ENCODE results near the gene KAT6B.

Gene KAT6B

GRCh38 chr10:74957285-74957961, 131.0 kb downstream of the KAT6B start:
- no peak for DNase-seq

- DNase-seq = no peak
Measured at GRCh38 chr10:74958316-74958715, 131.9 kb downstream of the KAT6B start.

DNA sequence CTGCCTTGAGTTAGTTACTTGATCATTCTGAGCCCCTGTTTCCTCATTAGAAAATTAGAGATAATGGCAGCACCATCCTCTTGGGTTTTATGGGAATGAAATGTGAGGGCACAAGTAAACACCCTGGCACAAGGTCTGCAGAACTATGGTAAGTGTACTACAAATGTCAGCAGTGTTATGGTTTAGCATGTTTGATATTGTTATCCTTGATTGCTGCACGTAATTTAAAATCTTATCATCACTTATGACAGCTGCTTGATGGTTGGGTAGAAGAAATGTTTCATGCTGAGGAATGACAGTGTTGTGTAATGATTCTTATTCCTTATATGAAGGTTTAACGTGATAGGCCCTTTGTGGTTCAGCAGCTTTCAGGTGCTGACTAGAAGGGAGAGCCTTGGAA, 134.3 kb downstream of the KAT6B start:
- no peak for DNase-seq

DNA sequence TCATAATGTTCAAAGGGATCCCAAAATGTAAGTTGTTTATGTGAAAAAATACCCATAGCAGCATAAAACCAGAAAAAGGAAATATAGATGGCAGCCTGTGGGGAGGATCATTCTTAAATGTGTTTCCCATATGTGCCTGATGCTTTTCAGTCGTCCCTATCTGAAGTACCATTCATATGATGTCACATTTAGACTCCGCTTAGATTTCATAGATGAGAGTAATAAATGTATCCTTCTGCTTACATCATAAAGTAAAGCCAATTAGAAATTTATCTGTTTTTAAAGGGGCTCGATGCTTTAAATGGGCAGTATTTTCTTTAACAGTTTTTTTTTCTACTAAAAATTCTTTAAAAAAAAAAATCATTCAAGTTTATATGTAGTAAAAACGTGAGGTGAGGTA, 136.1 kb downstream of the KAT6B start:
- no peak for DNase-seq

GRCh38 chr10:74963549-74963948, 137.1 kb downstream of the KAT6B start:
- no peak for DNase-seq

DNA sequence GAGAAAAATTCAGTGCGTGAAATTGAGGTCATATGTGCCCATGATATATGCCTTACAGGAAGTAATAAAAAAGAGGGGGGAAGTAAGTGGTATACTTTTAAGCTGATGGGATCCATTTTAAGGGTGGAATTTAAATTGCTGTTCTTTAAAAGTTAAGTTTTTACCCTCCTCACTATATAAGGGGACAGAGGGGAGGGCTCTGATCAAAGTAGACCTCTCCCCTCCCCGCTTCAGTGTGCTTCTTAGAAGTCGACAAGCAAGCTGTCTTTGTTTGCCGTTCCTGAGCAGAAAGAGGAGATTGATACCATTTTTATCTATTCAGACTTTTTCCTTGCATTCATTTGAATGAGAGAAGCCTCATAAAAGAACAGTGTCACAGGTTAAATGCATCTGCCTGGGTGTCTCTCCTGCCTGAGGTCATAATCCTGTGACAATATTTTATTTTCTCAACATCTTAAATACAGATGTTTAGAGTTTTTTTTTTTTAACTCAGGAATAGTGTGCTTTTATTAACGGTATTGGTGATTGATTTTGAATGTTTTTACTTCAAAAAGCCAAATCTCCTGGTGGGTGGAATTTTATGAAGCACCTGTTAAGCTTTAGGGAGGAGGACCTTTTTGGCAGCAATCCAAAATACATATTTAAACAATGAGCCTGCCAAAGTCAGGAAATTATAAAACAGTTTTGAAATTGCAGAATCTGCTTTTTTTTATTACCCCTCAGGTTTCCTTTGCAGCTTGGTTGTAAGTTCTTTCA, 141.7 kb downstream of the KAT6B start:
- DNase-seq = peak; percentile 56

DNA sequence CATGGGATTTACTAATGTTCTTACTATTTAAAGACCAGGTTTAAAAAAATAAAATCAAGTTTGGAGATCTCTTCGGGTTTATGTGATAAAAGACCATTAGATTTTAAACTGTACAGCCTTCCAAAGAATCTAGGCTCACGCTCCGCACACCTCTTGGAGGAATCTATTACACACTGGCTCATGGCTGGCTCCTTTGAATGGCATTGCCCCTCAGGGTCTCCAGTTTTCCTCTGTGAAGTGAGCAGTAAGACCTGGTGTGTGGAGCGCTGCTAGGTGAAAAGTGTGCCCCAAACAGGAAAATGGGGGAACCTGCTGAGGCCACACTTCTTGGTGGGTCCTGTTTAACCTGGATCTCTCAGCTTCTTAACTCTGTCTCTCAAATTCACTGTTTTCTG, 142.3 kb downstream of the KAT6B start:
- no peak for DNase-seq

DNA sequence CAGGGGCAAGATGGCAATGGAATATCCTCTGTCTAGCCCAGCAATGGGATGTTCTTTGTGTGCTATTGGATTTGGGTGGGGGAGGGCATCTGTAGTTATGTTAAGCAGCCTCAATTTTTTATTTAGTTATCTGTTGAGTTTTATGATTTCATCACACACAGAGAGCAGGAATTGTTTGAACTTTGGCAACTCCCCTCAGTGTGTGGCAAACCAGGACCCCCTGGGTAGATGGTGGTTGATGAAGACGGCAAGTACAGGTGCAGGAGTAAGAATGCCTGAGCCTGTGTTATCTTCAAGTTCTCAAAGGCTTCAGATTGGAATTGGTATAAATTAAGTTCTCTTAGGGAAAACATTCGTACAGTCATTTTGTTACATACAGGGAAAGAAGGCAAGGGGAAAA, 142.7 kb downstream of the KAT6B start:
- DNase-seq = no peak

DNA sequence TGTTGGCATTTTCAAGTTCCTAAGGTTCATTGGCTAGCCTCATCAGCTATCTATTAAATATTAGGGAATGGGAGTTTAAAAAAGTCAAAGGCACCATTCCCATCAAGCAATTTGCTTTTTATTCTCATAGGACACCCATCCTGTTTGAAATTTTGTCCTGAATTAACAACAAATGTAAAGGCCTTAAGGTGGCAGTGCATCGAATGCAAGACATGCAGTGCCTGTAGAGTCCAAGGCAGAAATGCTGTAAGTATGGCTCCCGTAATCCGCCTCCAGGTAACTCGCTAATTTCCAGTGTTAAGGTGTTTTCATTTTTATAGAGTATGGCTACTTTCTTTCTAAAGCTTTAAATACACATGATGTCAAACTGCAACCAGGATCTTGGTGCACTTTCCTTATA, 143.1 kb downstream of the KAT6B start:
- no peak for DNase-seq

DNA sequence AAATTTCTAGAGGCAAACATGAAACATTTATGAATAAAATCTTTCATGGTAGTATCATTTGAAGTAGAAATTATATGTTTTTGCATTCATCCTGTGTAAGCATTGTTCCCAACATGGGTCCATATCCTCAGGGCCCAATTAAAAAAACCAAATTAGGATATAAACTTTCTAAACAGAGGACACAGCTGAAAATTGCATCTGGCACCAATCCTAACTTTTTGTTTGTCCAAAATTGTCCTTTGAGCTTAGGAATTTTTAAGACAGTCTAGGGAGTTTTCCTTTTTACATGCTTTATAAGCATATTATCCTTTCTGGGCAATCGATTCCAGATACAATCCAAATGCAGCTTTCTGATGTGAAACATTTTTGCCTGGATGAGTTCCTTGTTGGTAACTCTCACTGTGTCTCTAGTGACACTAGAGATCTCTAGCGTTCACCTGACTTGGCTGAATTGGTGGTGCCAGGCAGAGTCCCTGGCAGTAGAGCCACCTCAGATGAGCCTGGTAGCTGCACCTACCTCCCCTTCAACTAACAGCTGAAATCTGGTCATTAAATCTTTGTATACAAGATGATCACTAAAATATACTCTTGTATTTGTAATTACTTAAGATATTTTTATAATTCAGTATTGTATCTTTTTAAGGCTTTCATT, 147.5 kb downstream of the KAT6B start:
- DNase-seq = no peak

DNA sequence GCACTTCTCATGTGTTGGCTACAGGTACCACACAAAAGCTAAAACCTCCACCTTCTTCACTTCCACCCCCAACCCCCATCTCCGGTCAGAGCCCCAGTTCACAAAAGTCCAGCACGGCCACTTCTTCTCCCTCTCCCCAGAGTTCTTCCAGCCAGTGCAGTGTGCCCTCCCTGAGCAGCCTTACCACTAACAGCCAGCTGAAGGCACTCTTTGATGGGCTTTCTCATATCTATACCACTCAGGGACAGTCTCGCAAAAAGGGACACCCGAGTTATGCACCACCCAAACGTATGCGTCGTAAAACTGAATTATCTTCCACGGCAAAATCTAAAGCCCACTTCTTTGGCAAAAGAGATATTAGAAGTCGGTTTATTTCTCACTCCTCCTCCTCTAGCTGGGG, 149.4 kb downstream of the KAT6B start:
- no peak for DNase-seq

- no peak for DNase-seq
Measured at GRCh38 chr10:74976565-74976964, 150.2 kb downstream of the KAT6B start.

GRCh38 chr10:74977072-74977471, 150.7 kb downstream of the KAT6B start:
- no peak for DNase-seq

DNA sequence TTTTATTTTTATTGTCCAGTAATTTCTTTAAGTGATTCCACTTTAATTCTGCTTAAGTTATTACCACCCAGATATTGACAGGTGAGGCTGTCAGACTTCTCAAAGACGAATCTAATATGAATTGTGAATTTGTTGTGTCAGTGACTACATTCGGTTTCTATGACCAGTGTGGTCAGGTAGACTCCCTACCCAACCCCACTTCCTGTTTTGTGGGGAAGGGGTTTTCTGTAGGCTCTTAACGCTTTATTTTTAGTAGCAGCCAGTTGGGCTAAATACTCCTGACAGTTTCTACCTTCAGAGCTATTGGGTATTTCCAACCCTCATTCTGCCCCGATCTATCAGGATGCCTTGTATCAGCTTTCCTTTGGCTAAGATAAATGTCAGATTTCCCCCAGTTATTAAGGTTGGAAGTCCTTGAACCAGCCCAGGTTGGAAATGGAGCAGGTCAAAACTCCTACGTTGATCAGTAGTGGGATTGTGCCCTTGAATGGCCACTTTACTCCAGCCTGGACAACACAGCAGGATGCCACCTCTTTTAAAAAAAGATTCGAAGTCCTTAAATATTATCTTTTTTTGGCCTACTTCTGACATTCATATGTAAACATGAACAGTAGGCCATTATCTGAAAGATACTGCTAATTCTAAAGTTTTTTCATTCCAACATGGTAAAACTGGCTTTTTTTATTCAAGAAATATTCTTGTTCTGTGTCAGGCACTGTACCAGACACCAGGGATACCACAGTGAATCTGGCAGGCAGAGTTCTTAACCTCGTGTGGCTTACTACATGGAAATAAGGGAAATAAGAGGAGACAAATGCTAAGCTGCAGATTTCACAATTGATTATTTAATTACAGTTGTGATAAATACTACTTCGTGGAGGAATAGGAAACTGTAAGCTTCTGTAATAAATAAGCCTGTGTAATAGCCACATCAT, 151.8 kb downstream of the KAT6B start:
- peak; percentile 11 for DNase-seq

GRCh38 chr10:74981831-74982633, 155.6 kb downstream of the KAT6B start:
- no peak for DNase-seq

GRCh38 chr10:74982634-74982982, 156.2 kb downstream of the KAT6B start:
- DNase-seq = no peak

DNA sequence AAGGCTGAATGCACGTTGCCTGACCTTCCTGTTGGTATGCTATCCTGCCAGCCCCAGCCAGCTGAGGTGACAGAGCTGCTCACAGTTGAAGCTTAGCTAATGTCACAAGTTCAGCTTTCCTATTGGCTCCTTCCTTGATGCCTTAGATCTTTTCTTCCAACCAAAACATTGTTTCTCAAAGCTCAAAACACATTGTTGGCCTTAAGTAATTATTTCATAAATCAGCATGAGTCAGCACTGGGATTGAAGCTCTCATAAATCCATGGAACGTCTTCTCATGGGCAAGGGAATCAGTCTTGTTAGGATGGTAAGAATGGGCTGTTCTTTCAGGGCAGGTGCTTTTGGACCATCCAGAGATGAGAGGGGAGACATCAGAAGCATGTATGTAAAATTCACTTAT, 157.0 kb downstream of the KAT6B start:
- no peak for DNase-seq

DNA sequence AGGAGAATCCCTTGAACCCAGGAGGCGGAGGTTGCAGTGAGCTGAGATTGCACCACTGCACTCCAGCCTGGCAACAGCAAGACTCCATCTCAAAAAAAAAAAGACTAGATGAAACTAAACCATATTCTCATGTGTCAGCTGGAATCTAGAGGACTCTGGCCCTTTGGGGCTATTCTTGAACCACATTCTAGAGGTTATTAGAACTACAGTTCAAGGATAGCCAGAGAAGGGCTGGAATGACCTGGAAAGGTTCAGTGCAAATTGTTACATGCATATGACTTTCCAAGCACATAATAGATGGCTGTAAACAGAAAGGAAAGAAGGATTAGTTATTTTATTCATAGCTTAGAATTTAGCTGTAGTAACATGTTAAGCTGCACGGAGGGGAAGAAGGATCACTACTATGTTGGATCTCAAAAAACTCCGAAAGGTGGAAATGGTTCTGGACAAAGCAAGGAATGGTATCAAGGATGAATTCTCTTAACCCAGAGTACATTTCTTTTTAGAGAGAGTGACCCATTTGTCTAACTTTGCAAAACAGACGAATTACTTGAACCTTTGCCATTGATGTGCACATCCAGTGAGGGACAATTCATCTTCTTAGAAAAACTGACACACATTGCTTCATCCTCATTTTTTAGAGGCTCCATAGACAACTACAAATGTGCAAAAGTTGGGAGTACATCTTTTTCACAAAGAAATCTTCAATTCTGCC, 161.1 kb downstream of the KAT6B start:
- DNase-seq = no peak

GRCh38 chr10:74988054-74988775, 161.8 kb downstream of the KAT6B start:
- DNase-seq = no peak

DNA sequence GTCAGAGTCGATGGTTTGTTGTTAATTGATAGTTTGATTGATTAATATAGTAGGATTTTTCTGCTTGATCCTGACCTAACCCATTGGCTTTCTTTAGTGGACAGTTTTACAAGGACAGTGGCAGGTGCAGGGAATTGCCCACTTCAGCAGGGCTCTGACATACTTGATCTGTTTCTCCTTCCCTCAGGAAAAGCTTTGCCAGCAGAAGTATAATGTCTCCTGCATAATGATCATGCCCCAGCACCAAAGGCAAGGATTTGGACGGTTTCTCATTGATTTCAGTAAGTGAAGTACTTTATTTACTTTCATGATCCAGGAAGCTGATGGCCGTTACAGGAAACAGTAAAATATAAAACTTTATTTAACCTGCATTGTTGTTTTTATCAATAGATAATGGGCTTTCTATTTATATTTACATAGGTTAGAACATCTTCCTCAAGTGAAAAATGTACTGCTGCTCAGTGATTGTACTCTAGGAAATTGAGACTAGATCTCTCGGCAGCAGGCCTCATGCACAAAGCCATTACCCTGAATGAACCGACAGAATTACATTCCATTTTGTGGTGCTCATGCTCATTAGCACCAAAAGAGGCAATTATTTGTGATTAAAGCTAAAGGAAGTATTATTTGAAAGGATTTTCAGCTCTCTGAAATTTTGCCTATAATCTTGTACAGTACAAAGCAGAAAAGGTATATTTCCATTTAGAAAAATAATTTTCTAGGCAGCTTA, 162.6 kb downstream of the KAT6B start:
- DNase-seq = no peak

All from RPMI8226 (cell line).